ENCODE measurements around the gene OR10H4.
"Not testable (repeated sequence)": the region's sequence is repeated elsewhere in the genome, so short reads cannot be mapped to it uniquely, and the experiment has no call there.

Gene OR10H4

GRCh38 chr19:15928321-15928720 is 20.5 kb upstream of the OR10H4 start:
- TF ChIP-seq CTCF (IDR thresholded peaks at IDR 0.05; ENCODE audit: insufficient read depth, missing control alignments) = no peak
- DNase-seq (ENCODE audit: insufficient read length, low spot score) (no peak), FAIRE-seq (no peak)

- FAIRE-seq; DNase-seq (ENCODE audit: insufficient read length, low spot score): not testable (repeated sequence)
These were observed 15.0 kb upstream of the OR10H4 start for GRCh38 chr19:15933761-15934331.

GRCh38 chr19:15934332-15935078 is 14.3 kb upstream of the OR10H4 start, which contains the start of gene CYP4F11:
Gene CYP4F11, minus strand, starts transcription at chr19:15934529. Its CDS starts 121 bp downstream, at chr19:15934408.
- no peak for DNase-seq (ENCODE audit: insufficient read length, low spot score)
- no peak for FAIRE-seq
- TF ChIP-seq CTCF (IDR thresholded peaks at IDR 0.05; ENCODE audit: insufficient read depth, missing control alignments) = no peak

- no peak for FAIRE-seq
- TF ChIP-seq CTCF (IDR thresholded peaks at IDR 0.05; ENCODE audit: insufficient read depth, missing control alignments) = no peak
- DNase-seq (ENCODE audit: insufficient read length, low spot score) = no peak
These were observed 13.6 kb upstream of the OR10H4 start for GRCh38 chr19:15935167-15935702.

- no peak for TF ChIP-seq CTCF (IDR thresholded peaks at IDR 0.05; ENCODE audit: insufficient read depth, missing control alignments)
- FAIRE-seq = no peak
- no peak for DNase-seq (ENCODE audit: insufficient read length, low spot score)
These were observed 12.6 kb upstream of the OR10H4 start for GRCh38 chr19:15936173-15936572.

GRCh38 chr19:15936950-15937349 is 11.9 kb upstream of the OR10H4 start:
- no peak for TF ChIP-seq CTCF (IDR thresholded peaks at IDR 0.05; ENCODE audit: insufficient read depth, missing control alignments)
- FAIRE-seq = no peak
- DNase-seq (ENCODE audit: insufficient read length, low spot score) = no peak

GRCh38 chr19:15937771-15938170 is 11.0 kb upstream of the OR10H4 start:
- DNase-seq (ENCODE audit: insufficient read length, low spot score) = no peak
- TF ChIP-seq CTCF (IDR thresholded peaks at IDR 0.05; ENCODE audit: insufficient read depth, missing control alignments) = no peak
- FAIRE-seq = no peak
